IMR-90 (cell line): Measurements from ENCODE around the gene DHX34. TPM values are rescaled to one million over a fixed set of nuclear protein-coding genes. Genes with fewer than 3 reads are reported as not detected.

ENCODE experiments used
- ATAC-seq: fragments of 200-7000 bp; cut with Tn5 transposase; 2 replicates; pipeline ENCODE4 v1.9.1; 2020; ENCODE audit warnings: low read depth, mild to moderate bottlenecking, moderate library complexity
- BruUV-seq: library from RNA; stranded (reverse); fragments of 400-500 nt; replicated peaks from 2 replicates; lab custom pipeline; 2021; lab: Mats Ljungman, UMichigan
- CTCF ChIA-PET: fragments of 300-600 bp; formaldehyde crosslinking; extraction: SDS; loops from one replicate; lab custom pipeline; 2021; ENCODE audit warnings: antibody characterized with exemption; lab: Yijun Ruan, JAX
- POLR2A ChIA-PET: fragments of 300-600 bp; sonication (Branson Sonifier 250); formaldehyde crosslinking; loops from one replicate; lab custom pipeline; 2022; ENCODE audit warnings: antibody characterized with exemption; ENCODE audit not compliant: unreplicated experiment; lab: Charles Lee
- DNase-seq: peaks from one replicate; pipeline ENCODE4 v3.0.0; 2013
- H2AFZ ChIP-seq: replicated peaks from 2 replicates; pipeline ENCODE3; 2013; ENCODE audit warnings: low read length, mild to moderate bottlenecking; ENCODE audit not compliant: poor library complexity
- H2AK5ac ChIP-seq: 2 replicates; pipeline ENCODE4 v1.6.1; 2013; ENCODE audit warnings: low read depth, low read length, inconsistent platforms
- H2AK9ac ChIP-seq: replicated peaks from 2 replicates; pipeline ENCODE3; 2013; ENCODE audit warnings: mild to moderate bottlenecking, low read depth, low read length, moderate library complexity; ENCODE audit not compliant: poor library complexity
- H2BK120ac ChIP-seq: 2 replicates; pipeline ENCODE4 v1.6.1; 2013; ENCODE audit warnings: low read depth, low read length, inconsistent platforms
- H2BK15ac ChIP-seq: 3 replicates; pipeline ENCODE4 v1.6.1; 2013; ENCODE audit warnings: low read depth, low read length, inconsistent platforms
- H2BK20ac ChIP-seq: 2 replicates; pipeline ENCODE4 v1.6.1; 2013; ENCODE audit warnings: low read depth, mild to moderate bottlenecking, inconsistent platforms, low read length, moderate library complexity
- H2BK5ac ChIP-seq: 2 replicates; pipeline ENCODE4 v1.6.1; 2013; ENCODE audit warnings: mild to moderate bottlenecking, low read depth, low read length, inconsistent platforms; ENCODE audit not compliant: poor library complexity, severe bottlenecking
- H3K14ac ChIP-seq: replicated peaks from 2 replicates; pipeline ENCODE4 v1.6.1; 2013; ENCODE audit warnings: low read depth, low read length, inconsistent platforms
- H3K18ac ChIP-seq: 2 replicates; pipeline ENCODE4 v1.6.1; 2013; ENCODE audit warnings: low read depth, low read length, control low read depth
- H3K23ac ChIP-seq: 2 replicates; pipeline ENCODE4 v1.6.1; 2013; ENCODE audit warnings: low read depth, low read length, inconsistent platforms
- H3K27ac ChIP-seq: 2 replicates; pipeline ENCODE4 v1.5.1; 2013; ENCODE audit warnings: mild to moderate bottlenecking, control low read depth, low read length; ENCODE audit not compliant: insufficient read depth
- H3K27me3 ChIP-seq: 2 replicates; pipeline ENCODE4 v1.6.1; 2013; ENCODE audit warnings: low read length; ENCODE audit not compliant: control insufficient read depth, insufficient read depth
- H3K36me3 ChIP-seq: 2 replicates; pipeline ENCODE4 v1.6.1; 2013; ENCODE audit warnings: low read length, mixed read lengths; ENCODE audit not compliant: control insufficient read depth, insufficient read depth
- H3K4ac ChIP-seq: 2 replicates; pipeline ENCODE4 v1.6.1; 2013; ENCODE audit warnings: low read depth, low read length, inconsistent platforms
- H3K4me1 ChIP-seq: 2 replicates; pipeline ENCODE4 v1.6.1; 2013; ENCODE audit warnings: low read length, mixed read lengths; ENCODE audit not compliant: control insufficient read depth, insufficient read depth
- H3K4me2 ChIP-seq: 2 replicates; pipeline ENCODE4 v1.6.1; 2013; ENCODE audit warnings: low read depth, mild to moderate bottlenecking, control low read depth, low read length, moderate library complexity
- H3K4me3 ChIP-seq: 2 replicates; pipeline ENCODE4 v1.5.1; 2013; ENCODE audit warnings: low read depth, mild to moderate bottlenecking, control low read depth, low read length, moderate library complexity; ENCODE audit not compliant: insufficient read depth
- H3K56ac ChIP-seq: 2 replicates; pipeline ENCODE4 v1.6.1; 2013; ENCODE audit warnings: low read length, inconsistent platforms; ENCODE audit not compliant: insufficient read depth; ENCODE audit errors: extremely low read depth
- H3K79me1 ChIP-seq, 2 experiments: 2 replicates each; pipeline ENCODE4 v1.6.1; 2013; ENCODE audit warnings: low read length in 2 of 2, inconsistent platforms in 1 of 2, low read depth in 1 of 2
- H3K9ac ChIP-seq: 2 replicates; pipeline ENCODE4 v1.6.1; 2013; ENCODE audit warnings: low read depth, low read length, control low read depth
- H3K9me1 ChIP-seq: 2 replicates; pipeline ENCODE4 v1.6.1; 2013; ENCODE audit warnings: low read length, inconsistent platforms; ENCODE audit not compliant: insufficient read depth
- H3K9me3 ChIP-seq: 2 replicates; pipeline ENCODE4 v1.6.1; 2013; ENCODE audit warnings: low read length; ENCODE audit not compliant: control insufficient read depth, insufficient read depth
- H4K20me1 ChIP-seq: 2 replicates; pipeline ENCODE4 v1.6.1; 2013; ENCODE audit warnings: low read length, inconsistent platforms; ENCODE audit not compliant: insufficient read depth
- H4K5ac ChIP-seq: 2 replicates; pipeline ENCODE4 v1.6.1; 2013; ENCODE audit warnings: mild to moderate bottlenecking, low read depth, low read length, control low read depth
- H4K8ac ChIP-seq, 2 experiments: 2 replicates each; pipeline ENCODE4 v1.6.1; 2013; ENCODE audit warnings: low read depth in 2 of 2, low read length in 2 of 2, control low read depth in 1 of 2, inconsistent platforms in 1 of 2
- H4K91ac ChIP-seq: 2 replicates; pipeline ENCODE4 v1.6.1; 2013; ENCODE audit warnings: low read depth, low read length, inconsistent platforms; ENCODE audit not compliant: insufficient read depth
- FOS ChIP-seq: fragments of 150-350 bp; IDR thresholded peaks from 2 replicates; pipeline ENCODE4 v1.6.1; 2016; ENCODE audit warnings: low read depth, low read length
- RFX5 ChIP-seq: IDR thresholded peaks from 2 replicates; pipeline ENCODE4 v1.8.0; 2012; ENCODE audit warnings: low read depth, mild to moderate bottlenecking, low read length, moderate library complexity
- WGBS, 2 experiments: methylation state at CpG; one replicate each; pipeline versions ENCODE4 v1.1.5 to v1.1.7; 2013; ENCODE audit warnings: missing lambda C conversion rate in 2 of 2; ENCODE audit not compliant: insufficient read length in 1 of 2; ENCODE audit errors: extremely low coverage in 2 of 2; 5-methylcytosine and 5-hydroxymethylcytosine counted together
- dilution Hi-C: fragments of 300-500 bp; cut with HindIII; formaldehyde crosslinking; loops from one replicate; pipeline ENCODE4 v1.14.3; 2018; ENCODE audit warnings: low sequenced_read_pairs; ENCODE audit not compliant: unreplicated experiment
- in situ Hi-C: fragments of 300-500 bp; cut with MboI; formaldehyde crosslinking; loops from 3 replicates; pipeline ENCODE4 v1.14.3; 2019; ENCODE audit warnings: low sequenced_read_pairs, inconsistent platforms, mixed read lengths
- intact Hi-C: fragments of 100-400 bp; cut with micrococcal nuclease; formaldehyde crosslinking; loops from 2 replicates; pipeline ENCODE4 v1.10.0; 2022
- polyA plus RNA-seq, 3 experiments: library from polyadenylated mRNA; depleted of rRNA; stranded (reverse); fragments of >200 nt; gene quantifications; 2 replicates each; pipeline ENCODE4 v1.2.3, GENCODE V29; 2012; ENCODE audit warnings: low replicate concordance in 1 of 3
- total RNA-seq: library from RNA; depleted of rRNA; stranded (reverse); fragments of >200 nt; gene quantifications from 2 replicates; pipeline ENCODE4 v1.2.3, GENCODE V29; 2012
- TF ChIP-seq, protein P1 (sequence below): conservative IDR thresholded peaks from 2 replicates; pipeline ENCODE4 v1.5.1; 2012; ENCODE audit warnings: mild to moderate bottlenecking, low read depth, low read length, improper control_type of control experiment

The DHX34 gene
- total and polyA plus RNA-seq, 2 of the 4 experiments (the other 2 are of a cell fraction), result 4.5 to 13.7 TPM

DNA sequence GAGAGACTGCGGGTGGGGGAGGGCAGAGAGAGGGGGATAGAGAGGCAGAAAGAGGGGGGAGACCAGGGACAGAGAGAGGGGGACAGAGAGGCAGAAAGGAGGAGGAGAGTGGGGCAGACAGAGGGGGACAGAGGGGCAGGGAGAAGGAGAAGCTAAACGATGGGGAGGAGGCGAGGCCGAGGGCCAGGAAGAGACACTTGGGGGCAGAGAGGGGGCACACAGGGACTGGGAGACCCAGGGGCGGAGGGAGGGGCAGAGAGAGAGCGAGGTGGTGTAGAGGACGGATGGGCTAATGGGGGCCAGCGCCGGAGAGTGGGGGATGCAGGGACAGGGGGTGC is 69.5 kb downstream of the DHX34 start:
- DNase-seq (no peak), ATAC-seq (no peak)
- Histone ChIP-seq H2AK5ac (peak overlapping the region; percentile 94), H2BK120ac (no peak overlapping the region), H2BK15ac (no peak overlapping the region), H3K9me1 (peaks cover 13% of the 10 kb centered on the region), H3K79me1 (peaks cover 8 to 28% of the 10 kb centered on the region in 2 experiments; a peak in 3 of 4 replicates), H2AFZ (peak overlapping the region; percentile 87), H3K4me1 (peaks cover 9% of the 10 kb centered on the region), H4K20me1 (peaks cover 29% of the 10 kb centered on the region), H3K4me3 (peak overlapping the region; percentile 91), H3K14ac (peak overlapping the region; percentile 66; the same call in 1 of the 2 replicates), H4K5ac (no peak overlapping the region), H3K9me3 (no peaks in the 10 kb centered on the region), H3K27me3 (peaks cover 41% of the 10 kb centered on the region), H3K9ac (peak overlapping the region; percentile 93), H3K18ac (peak overlapping the region; percentile 46; the same call in 1 of the 2 replicates), H3K23ac (peak overlapping the region; percentile 93), H2BK20ac (no peak overlapping the region), H3K27ac (peak overlapping the region; percentile 46; the same call in 1 of the 2 replicates), H4K91ac (peak overlapping the region; percentile 26; the same call in 1 of the 2 replicates), H2AK9ac (peak overlapping the region; percentile 96), H3K4me2 (peak overlapping the region; percentile 90), H3K4ac (peak overlapping the region; percentile 56), H3K56ac (peak overlapping the region; percentile 51; the same call in 1 of the 2 replicates), H3K36me3 (peaks cover 14% of the 10 kb centered on the region), H2BK5ac (no peak overlapping the region), H4K8ac (0 out of 4 replicates have a peak overlapping the region, but pooled peaks of 1 of the 2 experiments have one; percentile 33)
- POLR2A ChIA-PET, result no interaction called here
- intact Hi-C loops, result no loop called here
- in situ Hi-C loops, result no loop called here
- dilution Hi-C loops, result no loop called here
- TF ChIP-seq RFX5 (no peak), FOS (no peak)
- TF ChIP-seq, protein P1, sequence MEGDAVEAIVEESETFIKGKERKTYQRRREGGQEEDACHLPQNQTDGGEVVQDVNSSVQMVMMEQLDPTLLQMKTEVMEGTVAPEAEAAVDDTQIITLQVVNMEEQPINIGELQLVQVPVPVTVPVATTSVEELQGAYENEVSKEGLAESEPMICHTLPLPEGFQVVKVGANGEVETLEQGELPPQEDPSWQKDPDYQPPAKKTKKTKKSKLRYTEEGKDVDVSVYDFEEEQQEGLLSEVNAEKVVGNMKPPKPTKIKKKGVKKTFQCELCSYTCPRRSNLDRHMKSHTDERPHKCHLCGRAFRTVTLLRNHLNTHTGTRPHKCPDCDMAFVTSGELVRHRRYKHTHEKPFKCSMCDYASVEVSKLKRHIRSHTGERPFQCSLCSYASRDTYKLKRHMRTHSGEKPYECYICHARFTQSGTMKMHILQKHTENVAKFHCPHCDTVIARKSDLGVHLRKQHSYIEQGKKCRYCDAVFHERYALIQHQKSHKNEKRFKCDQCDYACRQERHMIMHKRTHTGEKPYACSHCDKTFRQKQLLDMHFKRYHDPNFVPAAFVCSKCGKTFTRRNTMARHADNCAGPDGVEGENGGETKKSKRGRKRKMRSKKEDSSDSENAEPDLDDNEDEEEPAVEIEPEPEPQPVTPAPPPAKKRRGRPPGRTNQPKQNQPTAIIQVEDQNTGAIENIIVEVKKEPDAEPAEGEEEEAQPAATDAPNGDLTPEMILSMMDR, result no peak
- CTCF ChIA-PET, result interaction anchor here (0.7 to 1.0 kb wide), 2 partner anchors 27 to 414 kb away, joined by 3 to 4 read pairs; no protein-coding TSS in a partner anchor
- WGBS, 2 experiments, result 0% methylated on average over 2 of the region's 9 CpGs; no CpG with 5 or more reads in 1 of the 2 experiments
- no TSS peak for BruUV-seq
